HG02678 (cell line): ENCODE measurements around the gene LIPN.

Experiments
- ATAC-seq: cut with Tn5 transposase; IDR thresholded peaks from one replicate; pipeline ENCODE4 v1.9.1; 2021; ENCODE audit warnings: mild to moderate bottlenecking, moderate library complexity; ENCODE audit not compliant: unreplicated experiment

The LIPN gene

GRCh38 chr10:88820748-88821401, 61.1 kb downstream of the LIPN start:
- no peak for ATAC-seq

- no peak for ATAC-seq
Measured at GRCh38 chr10:88826388-88826787, 66.6 kb downstream of the LIPN start.

DNA sequence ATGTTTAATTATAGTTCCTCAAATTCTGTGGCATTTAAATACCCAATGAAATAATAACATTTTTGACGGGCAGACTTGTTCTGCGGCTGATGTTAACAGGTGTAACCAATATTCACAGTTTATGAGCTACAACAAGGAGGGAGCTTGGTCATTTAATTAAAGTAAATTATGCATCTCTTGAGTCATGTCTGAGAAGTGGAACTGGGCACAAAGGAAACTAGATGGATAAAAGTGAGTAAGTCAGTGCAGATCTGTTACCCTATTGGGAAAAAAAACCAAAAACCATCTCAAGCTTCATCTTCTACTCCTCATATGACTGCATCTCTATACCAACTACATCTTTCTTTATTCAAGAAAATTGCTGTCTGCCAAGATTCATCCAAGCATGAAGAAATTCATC, 67.9 kb downstream of the LIPN start:
- no peak for ATAC-seq

- no peak for ATAC-seq
Measured at GRCh38 chr10:88828310-88828709, 68.5 kb downstream of the LIPN start.
